ENCODE data around the gene STAT3.
"Not testable (repeated sequence)": the region's sequence is repeated elsewhere in the genome, so short reads cannot be mapped to it uniquely, and the experiment has no call there.

The STAT3 gene

DNA sequence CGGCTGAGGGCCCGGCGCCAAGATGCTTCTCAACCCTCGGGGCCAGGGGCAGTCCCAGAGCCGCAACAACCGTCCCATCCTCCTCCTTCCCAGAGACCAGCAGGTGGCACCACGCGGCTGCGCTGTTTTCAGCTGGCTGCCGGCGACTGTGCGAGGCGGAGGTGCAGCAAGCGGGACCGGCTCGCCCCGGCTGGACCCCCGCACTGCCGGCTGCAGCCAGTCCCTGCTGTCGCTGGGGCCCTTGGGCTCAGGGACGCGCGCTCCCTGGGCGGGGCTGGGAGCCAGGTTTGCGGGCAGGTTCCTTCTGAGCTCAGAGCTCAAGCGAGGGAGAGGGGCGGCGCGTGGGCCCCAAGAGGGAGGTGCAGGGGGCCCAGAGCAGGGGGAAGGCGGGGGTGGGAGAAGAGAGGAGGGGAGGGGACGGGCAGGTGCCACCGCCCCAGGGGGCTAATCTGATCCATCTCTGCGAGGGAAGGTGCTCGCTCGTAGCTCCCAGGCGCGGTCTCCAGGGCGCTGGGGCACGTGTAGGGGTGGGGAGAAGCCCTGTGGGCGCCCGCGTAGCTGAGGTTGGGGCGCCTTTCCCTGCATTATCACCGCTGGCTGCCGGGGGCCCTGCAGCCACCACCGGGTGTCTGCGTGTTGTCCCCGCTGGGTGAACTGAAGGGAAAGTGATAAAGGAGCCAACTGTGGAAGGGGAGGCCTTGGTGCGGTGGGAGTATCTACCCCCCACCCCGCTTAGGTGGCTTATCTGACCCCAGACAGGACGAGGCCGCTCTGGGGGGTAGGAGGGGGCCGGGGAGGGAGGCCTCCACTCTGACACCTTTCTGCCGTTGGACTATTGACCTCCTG is 75.7 kb downstream of the STAT3 start:
- no peak for DNase-seq

DNA sequence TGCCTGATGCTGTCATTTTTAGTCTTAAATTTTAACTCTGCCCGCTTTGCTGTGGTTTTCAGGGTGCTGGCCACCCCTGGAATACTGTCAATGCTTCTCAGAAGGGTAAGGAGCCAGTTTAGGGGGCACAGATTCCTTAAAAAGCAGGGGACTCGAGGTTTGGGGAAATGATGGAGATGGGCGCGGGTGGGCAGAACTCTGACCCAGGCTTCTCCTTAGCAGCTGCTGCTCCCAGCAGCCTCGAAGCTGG is 76.3 kb downstream of the STAT3 start:
- no peak for DNase-seq

GRCh38 chr17:42311240-42312034 is 76.8 kb downstream of the STAT3 start:
- no peak for DNase-seq

GRCh38 chr17:42310787-42311215 is 77.4 kb downstream of the STAT3 start:
- DNase-seq, result no peak

DNA sequence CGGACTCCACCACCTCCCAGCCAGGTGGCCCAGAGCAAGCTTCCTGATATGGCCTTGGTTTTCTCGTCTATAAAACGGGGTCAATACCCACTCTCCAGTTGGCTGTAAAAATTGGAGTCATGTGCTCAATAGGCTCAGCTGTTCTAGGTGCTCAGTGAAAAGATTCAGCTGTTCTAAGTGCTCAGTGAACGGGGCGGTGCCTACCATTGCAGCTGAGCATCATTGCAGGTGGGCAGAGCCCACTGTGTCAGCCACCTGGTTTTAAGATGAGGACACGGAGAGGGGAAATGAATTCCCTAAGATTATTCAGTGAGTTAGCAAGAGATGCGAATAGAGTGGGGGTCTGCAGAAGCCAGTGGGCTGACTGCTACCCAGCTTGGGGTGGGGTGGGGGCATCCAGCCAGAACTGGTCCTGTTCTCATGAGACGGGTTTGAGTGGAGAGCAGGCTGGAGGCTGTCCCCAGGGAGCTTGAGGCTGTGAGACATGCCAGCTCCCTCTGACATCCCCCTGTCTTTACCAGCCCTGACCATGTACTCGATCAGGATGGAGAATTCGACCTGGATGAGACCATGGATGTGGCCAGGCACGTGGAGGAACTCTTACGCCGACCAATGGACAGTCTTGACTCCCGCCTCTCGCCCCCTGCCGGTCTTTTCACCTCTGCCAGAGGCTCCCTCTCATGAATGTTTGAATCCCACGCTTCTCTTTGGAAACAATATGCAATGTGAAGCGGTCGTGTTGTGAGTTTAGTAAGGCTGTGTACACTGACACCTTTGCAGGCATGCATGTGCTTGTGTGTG is 78.1 kb downstream of the STAT3 start:
- no peak for DNase-seq

- DNase-seq, result no peak
These were observed 79.1 kb downstream of the STAT3 start for GRCh38 chr17:42309142-42309541.

DNA sequence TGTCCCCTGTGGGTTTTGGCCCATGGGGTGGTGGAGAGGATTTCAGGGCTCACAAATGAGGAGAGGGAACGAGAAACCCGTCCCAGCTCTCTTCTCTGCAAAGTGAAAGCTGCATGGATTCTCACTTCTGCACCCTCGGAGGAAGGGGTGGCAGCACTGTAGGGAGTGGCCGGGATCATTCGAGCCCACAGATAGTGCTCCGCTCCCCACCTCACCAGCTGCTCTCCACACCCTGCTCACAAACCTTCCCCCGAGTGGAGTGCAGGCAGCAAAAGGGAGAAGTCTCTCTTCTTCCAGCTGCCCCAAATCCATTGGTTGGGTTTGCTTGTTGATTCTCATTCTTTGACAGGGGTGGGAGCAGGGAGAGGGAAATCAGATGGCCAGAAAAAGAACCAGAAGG is 79.8 kb downstream of the STAT3 start:
- no peak for DNase-seq

DNA sequence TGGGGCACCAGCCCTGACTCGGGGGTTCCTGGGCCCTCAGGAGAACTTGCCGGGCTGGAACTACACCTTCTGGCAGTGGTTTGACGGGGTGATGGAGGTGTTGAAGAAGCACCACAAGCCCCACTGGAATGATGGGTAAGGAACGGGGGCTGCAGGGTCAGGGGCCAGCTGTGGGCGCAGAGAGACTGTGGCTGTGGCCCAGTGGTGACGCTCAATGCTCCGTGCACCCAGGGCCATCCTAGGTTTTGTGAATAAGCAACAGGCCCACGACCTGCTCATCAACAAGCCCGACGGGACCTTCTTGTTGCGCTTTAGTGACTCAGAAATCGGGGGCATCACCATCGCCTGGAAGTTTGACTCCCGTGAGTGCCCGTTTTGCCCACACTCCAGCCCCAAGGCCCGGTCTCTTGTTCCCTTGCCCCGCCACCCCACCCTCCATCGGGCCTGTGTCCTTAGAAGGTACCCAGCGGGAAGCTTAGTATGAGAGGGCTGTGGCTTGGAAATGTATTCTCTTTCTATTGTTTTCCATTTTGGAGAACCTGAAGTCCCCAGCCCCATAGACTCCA is 80.8 kb downstream of the STAT3 start:
- DNase-seq, result no peak

DNA sequence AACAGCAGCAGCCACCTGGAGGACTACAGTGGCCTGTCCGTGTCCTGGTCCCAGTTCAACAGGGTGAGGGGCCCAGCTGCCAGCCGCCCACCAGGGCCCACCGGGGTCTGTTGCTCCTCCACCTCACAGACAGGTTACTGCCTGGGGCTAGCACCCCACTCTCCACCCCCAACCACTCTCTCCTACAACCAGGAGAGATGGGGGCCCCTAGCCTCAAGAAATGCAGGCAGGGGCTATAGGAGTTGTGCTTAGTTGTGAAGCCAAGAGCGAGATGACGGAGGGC is 81.9 kb downstream of the STAT3 start:
- no peak for DNase-seq

- DNase-seq, result no peak
These were observed 82.5 kb downstream of the STAT3 start for GRCh38 chr17:42305543-42306384.

- not testable (repeated sequence) for DNase-seq
These were observed 83.3 kb downstream of the STAT3 start for GRCh38 chr17:42305031-42305330.

GRCh38 chr17:42304187-42305030 is 83.8 kb downstream of the STAT3 start:
- no peak for DNase-seq

- no peak for DNase-seq
These were observed 84.5 kb downstream of the STAT3 start for GRCh38 chr17:42303694-42304093.

DNA sequence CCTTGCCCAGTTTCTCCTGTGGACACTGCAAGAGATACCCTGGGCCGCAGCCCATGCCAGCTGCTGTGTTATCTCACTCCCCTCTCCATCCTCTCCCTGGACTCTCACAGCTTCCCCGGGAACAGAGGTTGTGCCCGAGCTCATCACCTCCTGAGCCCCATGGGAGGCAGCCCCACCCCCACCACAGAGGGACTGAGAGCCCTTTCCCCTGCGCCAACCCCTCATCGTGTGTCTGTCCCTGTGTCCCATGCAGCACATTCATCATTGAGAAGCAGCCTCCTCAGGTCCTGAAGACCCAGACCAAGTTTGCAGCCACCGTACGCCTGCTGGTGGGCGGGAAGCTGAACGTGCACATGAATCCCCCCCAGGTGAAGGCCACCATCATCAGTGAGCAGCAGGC is 87.2 kb downstream of the STAT3 start:
- DNase-seq, result no peak

GRCh38 chr17:42299913-42300312 is 88.3 kb downstream of the STAT3 start:
- not testable (repeated sequence) for DNase-seq

DNA sequence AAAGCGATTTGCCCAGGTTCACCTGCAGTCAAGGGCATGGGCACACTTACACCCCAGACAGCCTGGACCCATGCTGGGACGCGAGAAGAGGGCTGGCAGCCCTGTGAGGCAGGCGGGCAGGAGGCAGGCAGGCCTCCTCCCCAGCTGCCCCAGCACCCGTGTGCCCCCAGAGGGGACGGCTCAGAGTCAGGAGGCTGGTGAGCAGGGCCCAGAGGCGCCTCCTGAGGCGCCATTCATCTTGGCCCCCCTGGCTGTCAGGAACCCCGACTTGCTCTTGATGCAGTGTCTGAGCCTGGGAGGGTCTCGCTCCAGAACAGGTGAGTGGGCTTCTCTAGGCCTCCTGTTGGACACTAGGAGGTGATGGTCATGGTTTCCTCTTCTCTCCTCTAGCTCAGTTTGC is 88.9 kb downstream of the STAT3 start:
- DNase-seq, result not testable (repeated sequence)

- DNase-seq, result not testable (repeated sequence)
These were observed 90.5 kb downstream of the STAT3 start for GRCh38 chr17:42297775-42298174.

DNA sequence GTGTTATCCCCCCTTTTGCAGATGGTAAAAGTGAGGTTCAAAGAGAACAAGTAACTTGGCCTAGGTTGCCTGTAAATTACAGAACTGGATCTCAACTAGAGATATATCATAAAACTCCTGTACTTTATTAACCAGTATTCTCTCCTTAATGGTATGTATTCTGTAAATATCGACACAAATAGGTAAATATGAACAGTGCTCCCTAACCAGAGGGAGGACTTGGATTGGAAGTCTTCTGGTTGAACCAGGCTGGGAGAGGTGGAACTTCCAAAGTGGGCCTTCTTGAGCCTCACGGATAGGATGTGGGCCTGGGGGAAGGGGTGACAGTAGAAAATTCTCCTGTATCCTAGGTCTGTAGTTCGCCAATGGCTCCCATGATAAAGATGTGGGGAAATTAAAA is 92.2 kb downstream of the STAT3 start:
- no peak for DNase-seq

DNA sequence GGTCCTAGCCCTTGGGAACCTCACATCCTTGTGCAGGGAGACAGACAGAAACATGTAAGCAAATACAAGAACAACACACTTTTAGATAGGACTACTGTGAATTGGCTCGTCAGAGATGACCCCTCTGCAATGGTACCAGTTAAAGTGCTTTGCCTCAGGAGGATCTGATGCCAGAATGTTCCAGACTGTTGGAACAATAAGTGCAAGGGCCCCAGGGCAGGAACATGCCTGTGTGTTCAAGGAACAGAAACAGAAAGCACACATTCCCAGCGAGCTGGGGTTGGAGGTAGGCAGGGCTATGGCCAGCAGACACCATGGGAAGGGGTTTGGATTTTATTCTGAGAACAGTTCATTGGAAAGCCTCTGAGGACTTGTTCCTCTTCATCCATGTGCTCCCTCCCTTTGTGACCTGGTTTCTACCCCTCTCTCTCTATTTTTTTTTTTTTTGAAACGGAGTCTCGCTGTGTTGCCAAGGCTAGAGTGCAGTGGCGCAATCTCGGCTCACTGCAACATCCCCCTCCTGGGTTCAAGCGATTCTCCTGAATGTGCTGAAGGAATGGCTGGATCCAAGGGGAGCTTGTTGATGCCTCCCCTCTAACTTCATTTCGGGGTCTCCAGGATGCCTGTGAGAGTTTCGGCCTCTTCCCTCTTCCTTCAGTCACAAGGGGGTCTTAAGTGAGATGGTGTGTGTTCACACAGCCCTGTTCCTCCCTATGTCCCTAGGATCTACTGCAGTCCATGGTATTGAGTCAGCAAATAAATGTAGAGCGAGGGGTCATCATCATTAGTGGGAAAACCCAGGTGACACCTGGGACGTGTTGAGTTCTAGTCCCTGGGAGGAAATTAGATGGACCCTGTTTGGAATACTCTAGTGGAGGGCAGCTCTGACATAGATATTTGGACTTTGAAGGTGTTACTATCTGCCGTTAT is 93.5 kb downstream of the STAT3 start:
- no peak for DNase-seq

DNA sequence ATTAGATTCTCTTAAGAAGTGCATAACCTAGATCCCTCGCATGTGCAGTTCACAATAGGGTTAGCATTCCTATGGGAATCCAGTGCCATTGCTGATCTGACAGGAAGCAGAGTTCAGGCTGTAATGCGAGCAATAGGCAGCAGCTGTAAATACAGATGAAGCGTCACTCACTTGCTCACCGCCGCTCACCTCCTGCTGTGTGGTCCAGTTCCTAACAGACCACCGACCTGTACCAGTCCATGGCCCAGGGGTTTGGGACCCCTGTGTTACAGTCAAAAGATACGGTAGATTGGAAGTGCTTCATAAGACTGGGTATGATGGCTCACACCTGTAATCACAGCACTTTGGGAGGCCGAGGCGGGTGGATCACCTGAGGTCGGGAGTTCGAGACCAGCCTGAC is 97.1 kb downstream of the STAT3 start:
- DNase-seq, result no peak

DNA sequence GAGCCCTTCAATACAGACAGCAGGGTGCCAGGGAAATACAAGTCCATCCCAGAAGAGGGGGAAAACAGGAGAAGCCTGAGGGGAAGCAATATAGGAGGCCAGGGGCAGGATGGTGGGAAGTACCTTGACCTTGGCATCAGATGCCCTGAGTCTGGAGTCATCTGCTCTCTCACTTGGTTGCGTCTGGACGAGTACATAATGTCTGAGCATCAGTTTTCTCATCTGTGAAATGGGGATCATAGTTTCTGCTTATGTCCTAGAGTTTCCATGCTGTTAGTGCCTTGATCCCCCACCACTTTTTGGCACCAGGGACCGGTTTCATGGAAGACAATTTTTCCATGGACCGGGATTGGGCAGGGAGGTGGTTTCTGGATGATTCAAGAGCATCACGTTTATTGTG is 97.7 kb downstream of the STAT3 start:
- DNase-seq, result no peak
